22Rv1 (cell line): ENCODE data around the gene FAM50B.

Source experiments
- ZFX ChIP-seq: fragments of 450-650 bp; IDR thresholded peaks from 2 replicates; pipeline ENCODE4 v1.6.1; 2017; ENCODE audit warnings: antibody characterized with exemption, borderline replicate concordance
- TF ChIP-seq, protein P1 (sequence below): fragments of 450-650 bp; IDR thresholded peaks from 2 replicates; pipeline ENCODE4 v1.5.1; 2017; ENCODE audit warnings: mild to moderate bottlenecking

DNA sequence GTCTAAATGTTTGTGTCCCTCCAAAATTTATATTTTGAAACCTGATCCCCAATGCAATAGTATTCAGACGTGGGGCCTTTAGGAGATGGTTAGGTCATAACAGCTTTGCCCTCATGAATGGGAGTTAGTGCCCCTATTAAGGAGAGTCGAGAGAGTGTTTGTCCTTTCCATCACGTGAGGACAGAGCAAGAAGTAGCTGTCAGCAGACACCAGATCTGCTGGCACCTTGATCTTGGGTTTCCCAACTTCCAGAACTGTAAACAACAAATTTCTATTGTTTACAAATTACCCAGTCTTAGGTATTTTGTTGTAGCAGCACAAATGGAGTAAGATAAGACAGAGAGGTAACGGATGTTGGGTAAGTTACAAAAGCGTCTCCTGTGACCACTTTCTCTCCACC lies 46.6 kb downstream of the FAM50B start:
- TF ChIP-seq, protein P1, sequence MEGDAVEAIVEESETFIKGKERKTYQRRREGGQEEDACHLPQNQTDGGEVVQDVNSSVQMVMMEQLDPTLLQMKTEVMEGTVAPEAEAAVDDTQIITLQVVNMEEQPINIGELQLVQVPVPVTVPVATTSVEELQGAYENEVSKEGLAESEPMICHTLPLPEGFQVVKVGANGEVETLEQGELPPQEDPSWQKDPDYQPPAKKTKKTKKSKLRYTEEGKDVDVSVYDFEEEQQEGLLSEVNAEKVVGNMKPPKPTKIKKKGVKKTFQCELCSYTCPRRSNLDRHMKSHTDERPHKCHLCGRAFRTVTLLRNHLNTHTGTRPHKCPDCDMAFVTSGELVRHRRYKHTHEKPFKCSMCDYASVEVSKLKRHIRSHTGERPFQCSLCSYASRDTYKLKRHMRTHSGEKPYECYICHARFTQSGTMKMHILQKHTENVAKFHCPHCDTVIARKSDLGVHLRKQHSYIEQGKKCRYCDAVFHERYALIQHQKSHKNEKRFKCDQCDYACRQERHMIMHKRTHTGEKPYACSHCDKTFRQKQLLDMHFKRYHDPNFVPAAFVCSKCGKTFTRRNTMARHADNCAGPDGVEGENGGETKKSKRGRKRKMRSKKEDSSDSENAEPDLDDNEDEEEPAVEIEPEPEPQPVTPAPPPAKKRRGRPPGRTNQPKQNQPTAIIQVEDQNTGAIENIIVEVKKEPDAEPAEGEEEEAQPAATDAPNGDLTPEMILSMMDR: no peak
- no peak for TF ChIP-seq ZFX
